ENCODE measurements around the gene DEFB119. TPM values are rescaled to one million over a fixed set of nuclear protein-coding genes. Genes with fewer than 3 reads are reported as not detected.

DEFB119 gene
- total RNA-seq, 1 experiment from 2014 or later = not detected

DNA sequence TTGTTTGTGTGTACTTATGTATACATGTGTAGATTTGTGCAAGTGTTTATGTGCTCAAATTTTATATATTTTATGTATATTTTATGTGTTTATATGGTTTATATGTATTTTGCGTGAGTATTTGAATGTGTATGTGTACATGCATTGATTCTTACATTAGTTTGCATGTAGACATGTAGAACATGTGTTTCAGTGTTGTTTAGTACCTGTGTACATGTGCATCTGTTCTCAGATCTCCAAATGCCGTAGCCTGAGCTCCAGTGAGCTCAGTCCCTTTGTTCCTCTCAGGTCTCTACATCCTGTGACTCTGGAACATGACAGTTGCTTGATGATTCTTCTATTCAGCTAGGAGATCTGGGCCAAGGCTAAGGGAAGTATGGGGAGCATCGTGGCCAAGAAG lies 4.5 kb upstream of the DEFB119 start:
- no peak overlapping the region for H3K18ac ChIP-seq (ENCODE audit: insufficient read length, low read depth, low read length)

More for the DNA sequence above, 4.5 kb upstream of the DEFB119 start:
- H3K23ac ChIP-seq (ENCODE audit: insufficient read length, low read depth, low read length) = no peak overlapping the region
- H2BK120ac ChIP-seq (ENCODE audit: low read depth, low read length, poor library complexity, severe bottlenecking) = no peak overlapping the region
- H3K79me1 ChIP-seq (ENCODE audit: insufficient read depth, low read depth, low read length, poor library complexity, severe bottlenecking) = no peaks in the 10 kb centered on the region
- no peak for DNase-seq
- H3K56ac ChIP-seq (ENCODE audit: insufficient read length, low read depth, low read length) = no peak overlapping the region
- no peak overlapping the region for H2BK5ac ChIP-seq (ENCODE audit: insufficient read length, low read length)
- H2BK20ac ChIP-seq (ENCODE audit: low read depth, low read length, poor library complexity, severe bottlenecking) = no peak overlapping the region
- H3K27me3 ChIP-seq (ENCODE audit: insufficient read depth, low read length) = no peaks in the 10 kb centered on the region
- H4K8ac ChIP-seq (replicated peaks; ENCODE audit: insufficient read length, low read depth, low read length) = no peak overlapping the region
- H4K5ac ChIP-seq (ENCODE audit: insufficient read length, low read depth, low read length) = no peak overlapping the region
- no peak overlapping the region for H3K4ac ChIP-seq (ENCODE audit: low read depth, low read length)
- Mint-ChIP-seq H3K9me3 (peaks cover 91 to 94% of the 10 kb centered on the region in 2 experiments), H3K4me3 (no peak overlapping the region), H3K27me3 (ENCODE audit: low read depth) (peaks cover 4% of the 10 kb centered on the region; the same call in 1 of the 2 replicates), H3K36me3 (ENCODE audit: insufficient read depth in 1 of 3, low read depth in 3 of 3) (peaks cover 4 to 57% (median 6%) of the 10 kb centered on the region in 3 experiments; a peak in 6 of 7 replicates), H3K4me1 (no peaks in the 10 kb centered on the region), H3K27ac (no peak overlapping the region)
- H2BK12ac ChIP-seq (ENCODE audit: insufficient read length, low read depth, low read length) = no peak overlapping the region
- H2AFZ ChIP-seq (ENCODE audit: low read length) = no peak overlapping the region
- no peak overlapping the region for H3T11ph ChIP-seq (ENCODE audit: low read length)
- H3K9ac ChIP-seq (ENCODE audit: extremely low read depth, insufficient read length, low read length) = no peak overlapping the region
- H2AK5ac ChIP-seq (ENCODE audit: insufficient read length, low read length) = no peak overlapping the region
- H3K4me1 ChIP-seq (ENCODE audit: insufficient read depth, low read length) = no peaks in the 10 kb centered on the region
- H2BK15ac ChIP-seq (ENCODE audit: low read depth, low read length) = no peak overlapping the region
- WGBS (ENCODE audit: extremely low coverage, insufficient read length, low lambda C conversion rate) = 100% methylated on average over 1 of the region's 3 CpGs
- TF ChIP-seq, protein P1, sequence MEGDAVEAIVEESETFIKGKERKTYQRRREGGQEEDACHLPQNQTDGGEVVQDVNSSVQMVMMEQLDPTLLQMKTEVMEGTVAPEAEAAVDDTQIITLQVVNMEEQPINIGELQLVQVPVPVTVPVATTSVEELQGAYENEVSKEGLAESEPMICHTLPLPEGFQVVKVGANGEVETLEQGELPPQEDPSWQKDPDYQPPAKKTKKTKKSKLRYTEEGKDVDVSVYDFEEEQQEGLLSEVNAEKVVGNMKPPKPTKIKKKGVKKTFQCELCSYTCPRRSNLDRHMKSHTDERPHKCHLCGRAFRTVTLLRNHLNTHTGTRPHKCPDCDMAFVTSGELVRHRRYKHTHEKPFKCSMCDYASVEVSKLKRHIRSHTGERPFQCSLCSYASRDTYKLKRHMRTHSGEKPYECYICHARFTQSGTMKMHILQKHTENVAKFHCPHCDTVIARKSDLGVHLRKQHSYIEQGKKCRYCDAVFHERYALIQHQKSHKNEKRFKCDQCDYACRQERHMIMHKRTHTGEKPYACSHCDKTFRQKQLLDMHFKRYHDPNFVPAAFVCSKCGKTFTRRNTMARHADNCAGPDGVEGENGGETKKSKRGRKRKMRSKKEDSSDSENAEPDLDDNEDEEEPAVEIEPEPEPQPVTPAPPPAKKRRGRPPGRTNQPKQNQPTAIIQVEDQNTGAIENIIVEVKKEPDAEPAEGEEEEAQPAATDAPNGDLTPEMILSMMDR (conservative IDR thresholded peaks at IDR 0.05) = no peak
- no peak overlapping the region for H3K14ac ChIP-seq (ENCODE audit: insufficient read depth, low read length)
- H3K4me2 ChIP-seq (ENCODE audit: insufficient read depth, insufficient read length, low read length) = no peak overlapping the region
- no peaks in the 10 kb centered on the region for H3K79me2 ChIP-seq (ENCODE audit: insufficient read depth, low read length)
- H4K91ac ChIP-seq (ENCODE audit: insufficient read length, low read depth, low read length) = no peak overlapping the region
- H3K27ac ChIP-seq (ENCODE audit: insufficient read length, low read depth, low read length) = no peak overlapping the region
- peaks cover 4% of the 10 kb centered on the region for H3K23me2 ChIP-seq (ENCODE audit: insufficient read length, low read depth, low read length, poor library complexity, severe bottlenecking)
- H3K9me3 ChIP-seq (ENCODE audit: control insufficient read depth, low read depth, low read length) = peaks cover 75% of the 10 kb centered on the region
- no peaks in the 10 kb centered on the region for H4K20me1 ChIP-seq (ENCODE audit: control insufficient read depth, insufficient read depth, insufficient read length)
